HG03103 (cell line): ENCODE data around the gene SCAF8.
"Not testable (repeated sequence)": the region's sequence is repeated elsewhere in the genome, so short reads cannot be mapped to it uniquely, and the experiment has no call there.

ENCODE experiments used
- ATAC-seq: cut with Tn5 transposase; IDR thresholded peaks from one replicate; pipeline ENCODE4 v1.9.1; 2021; ENCODE audit warnings: low read depth; ENCODE audit not compliant: unreplicated experiment

The SCAF8 gene, protein sequence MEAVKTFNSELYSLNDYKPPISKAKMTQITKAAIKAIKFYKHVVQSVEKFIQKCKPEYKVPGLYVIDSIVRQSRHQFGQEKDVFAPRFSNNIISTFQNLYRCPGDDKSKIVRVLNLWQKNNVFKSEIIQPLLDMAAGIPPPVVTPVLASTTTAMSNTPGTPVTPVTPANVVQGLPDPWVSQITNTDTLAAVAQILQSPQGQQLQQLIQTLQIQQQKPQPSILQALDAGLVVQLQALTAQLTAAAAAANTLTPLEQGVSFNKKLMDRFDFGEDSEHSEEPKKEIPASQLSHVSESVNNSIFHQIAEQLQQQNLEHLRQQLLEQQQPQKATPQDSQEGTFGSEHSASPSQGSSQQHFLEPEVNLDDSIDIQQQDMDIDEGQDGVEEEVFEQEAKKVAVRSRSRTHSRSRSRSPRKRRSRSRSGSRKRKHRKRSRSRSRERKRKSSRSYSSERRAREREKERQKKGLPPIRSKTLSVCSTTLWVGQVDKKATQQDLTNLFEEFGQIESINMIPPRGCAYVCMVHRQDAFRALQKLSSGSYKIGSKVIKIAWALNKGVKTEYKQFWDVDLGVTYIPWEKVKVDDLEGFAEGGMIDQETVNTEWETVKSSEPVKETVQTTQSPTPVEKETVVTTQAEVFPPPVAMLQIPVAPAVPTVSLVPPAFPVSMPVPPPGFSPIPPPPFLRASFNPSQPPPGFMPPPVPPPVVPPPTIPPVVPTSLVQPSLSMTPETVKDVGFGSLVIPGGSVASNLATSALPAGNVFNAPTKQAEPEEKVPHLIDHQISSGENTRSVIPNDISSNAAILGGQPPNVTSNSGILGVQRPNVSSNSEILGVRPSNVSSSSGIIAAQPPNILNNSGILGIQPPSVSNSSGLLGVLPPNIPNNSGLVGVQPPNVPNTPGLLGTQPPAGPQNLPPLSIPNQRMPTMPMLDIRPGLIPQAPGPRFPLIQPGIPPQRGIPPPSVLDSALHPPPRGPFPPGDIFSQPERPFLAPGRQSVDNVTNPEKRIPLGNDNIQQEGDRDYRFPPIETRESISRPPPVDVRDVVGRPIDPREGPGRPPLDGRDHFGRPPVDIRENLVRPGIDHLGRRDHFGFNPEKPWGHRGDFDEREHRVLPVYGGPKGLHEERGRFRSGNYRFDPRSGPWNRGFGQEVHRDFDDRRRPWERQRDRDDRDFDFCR (N-terminal part only)

DNA sequence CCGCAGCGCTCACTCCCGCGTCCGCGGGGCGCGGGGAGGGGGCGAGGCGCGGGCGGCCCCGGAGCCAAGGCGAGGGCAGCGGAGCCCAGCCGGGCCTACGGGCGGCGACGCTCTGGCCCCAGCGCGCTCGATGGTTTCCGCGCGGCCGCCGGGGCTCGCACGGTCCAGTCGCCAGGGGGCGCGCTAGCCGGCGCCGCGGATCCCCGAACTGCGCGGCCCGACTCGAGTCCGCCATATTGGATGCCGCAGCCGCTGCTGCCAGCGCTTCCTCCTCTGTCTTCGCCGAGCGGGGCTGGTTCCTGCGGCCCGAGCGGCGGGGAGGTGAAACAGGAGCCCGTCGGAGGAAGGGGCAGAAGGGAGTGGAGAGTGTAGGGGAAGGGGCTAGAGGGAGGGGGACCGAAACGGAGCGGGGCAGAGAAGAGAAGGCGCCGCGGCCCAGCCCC, at the start of gene SCAF8:
TSS of gene SCAF8 (plus strand) at position 234 of the 443 bp plus-strand sequence. CDS start 485 bp downstream, outside the sequence.
- peak; percentile 72 for ATAC-seq

DNA sequence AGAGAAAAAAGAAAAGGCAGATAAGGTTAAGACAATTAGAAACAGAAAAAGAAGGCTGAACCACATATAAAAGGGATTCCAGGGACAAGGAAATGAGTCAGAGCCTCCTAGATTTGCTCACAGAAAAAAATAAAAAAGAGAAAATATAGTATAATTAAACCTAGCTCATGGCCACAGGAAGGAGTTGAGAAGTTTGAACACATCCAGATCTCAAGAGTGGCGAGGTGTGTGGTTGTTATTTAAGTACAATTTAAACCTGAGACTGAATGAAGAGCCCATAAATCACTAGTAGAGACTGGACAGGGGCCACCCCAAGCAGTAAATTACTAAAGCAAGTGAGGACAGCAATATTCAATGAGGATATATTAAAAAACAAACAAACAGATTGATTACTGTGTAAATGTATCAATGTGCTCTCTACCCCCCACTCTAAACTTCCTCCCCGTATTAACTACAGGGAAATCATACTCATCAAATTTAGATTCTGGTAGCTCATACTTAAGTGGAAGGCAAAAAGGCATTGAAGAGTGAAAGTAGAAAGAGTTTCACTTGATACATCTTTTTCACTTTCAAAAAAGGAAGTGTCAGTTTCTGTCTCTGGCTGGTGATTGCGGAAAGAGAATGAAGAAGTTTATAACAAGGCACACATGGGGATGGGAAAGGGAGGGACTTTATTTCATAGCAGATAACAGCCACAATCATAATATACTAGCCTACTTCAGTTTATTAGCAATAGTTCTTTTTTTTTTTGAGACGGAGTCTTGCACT, 49.3 kb upstream of the SCAF8 start:
- ATAC-seq: peak; percentile 94

DNA sequence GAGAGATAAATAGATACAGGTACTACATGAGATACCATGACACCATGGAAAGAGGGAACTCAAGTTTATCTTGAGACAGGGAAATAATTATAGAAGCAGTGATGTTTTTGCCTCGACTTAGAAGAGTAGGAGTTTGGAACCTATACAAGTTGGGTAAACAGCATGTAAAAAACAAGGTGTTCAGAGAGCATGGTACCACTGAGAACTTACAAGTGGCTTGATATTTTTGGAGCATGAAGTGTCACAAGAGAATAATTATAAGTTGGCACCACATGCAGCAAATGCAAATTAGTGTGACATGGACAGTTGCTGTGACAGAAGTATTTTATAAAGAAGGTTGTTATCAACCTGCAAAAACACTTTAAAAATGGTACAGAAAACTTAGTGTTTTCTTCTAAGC, 47.1 kb upstream of the SCAF8 start:
- no peak for ATAC-seq

DNA sequence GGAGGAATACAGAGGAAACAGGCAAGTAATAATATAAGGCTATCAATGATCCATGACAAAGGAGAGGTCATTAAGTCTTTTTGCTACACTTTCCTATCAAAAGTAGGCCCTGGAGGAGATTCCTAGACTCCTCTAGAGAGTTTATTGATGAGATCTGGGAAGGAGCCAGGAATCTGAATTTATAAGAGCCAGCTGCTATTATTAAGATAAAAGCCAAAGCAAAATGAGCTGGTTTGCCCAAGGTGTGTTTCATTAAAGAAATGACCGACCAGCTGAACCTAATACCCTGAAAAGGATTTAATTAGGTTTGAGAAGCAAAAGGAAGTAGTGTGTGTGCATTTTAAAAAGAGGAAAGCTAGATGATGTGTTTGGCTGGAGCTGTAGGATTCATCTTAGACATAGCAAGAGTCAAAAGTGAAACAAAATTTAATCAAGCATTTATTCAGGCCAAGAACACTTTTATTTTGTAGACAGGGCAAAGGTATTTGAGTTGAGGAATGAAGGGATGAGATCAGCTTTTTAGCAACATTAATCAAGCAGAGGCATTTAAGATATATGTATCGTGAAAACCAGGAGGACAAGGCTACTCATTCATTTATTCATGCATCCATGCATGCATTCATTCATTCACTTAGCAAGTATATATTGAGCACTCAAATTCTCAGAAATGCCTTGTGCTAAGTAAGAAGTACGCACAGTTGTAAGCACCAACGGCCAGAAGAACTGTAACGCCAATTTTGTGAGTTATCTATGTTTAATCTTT, 43.5 kb upstream of the SCAF8 start:
- no peak for ATAC-seq

DNA sequence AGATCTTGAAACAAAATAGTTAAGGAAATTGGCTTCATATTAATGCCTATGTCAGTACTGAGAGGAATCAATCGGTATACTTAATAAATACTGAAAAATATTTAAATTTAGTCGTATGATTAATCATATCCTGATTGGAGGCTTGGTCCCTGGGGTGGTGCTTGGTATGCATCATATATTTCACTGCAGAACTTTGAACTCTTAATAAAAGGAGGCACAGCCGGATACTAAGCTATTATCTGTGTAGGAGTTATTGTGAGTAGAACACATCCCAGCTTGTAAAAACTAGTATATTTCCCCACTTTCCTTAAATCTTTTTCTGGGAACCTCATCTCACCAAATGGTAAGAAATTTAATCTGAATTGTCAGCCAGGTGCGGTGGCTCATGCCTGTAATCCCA, 42.4 kb upstream of the SCAF8 start:
- ATAC-seq: no peak

DNA sequence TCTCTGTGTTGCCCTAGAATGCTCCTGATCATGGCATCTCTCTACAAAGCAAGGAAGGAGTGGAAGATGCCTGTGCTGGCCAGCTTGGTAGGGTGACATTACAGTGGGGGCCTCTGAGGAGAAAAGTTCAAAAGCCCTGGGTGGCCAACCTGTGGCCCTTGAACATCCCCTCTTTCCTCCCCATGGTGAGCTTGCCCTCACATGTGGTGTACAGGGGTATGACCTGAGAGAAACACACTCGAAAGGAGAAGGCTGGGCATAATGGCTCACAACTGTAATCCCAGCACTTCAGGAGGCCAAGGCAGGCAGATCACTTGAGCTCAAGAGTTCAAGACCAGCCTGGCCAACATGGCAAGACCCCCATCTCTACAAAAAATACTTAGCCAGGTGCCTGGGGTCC, 36.6 kb upstream of the SCAF8 start:
- no peak for ATAC-seq

DNA sequence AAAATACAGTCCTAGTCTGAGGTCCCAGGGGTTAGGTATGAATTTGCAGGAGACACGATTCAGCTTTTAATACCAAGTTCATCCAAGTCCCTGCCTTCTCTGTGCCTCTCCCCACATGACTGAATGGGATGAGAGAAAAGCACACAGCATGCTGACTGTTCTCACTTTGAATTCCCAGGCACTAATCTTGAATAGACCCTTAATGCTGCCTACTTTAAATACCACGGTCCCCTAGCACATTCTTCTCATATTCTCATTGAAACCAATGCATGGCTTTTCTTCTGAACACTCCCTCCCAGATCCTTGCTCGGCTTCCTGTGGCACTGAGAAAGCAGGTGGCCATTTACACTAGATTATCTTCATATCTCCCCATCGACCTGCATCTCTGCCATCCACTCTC, 30.1 kb upstream of the SCAF8 start:
- ATAC-seq: no peak

DNA sequence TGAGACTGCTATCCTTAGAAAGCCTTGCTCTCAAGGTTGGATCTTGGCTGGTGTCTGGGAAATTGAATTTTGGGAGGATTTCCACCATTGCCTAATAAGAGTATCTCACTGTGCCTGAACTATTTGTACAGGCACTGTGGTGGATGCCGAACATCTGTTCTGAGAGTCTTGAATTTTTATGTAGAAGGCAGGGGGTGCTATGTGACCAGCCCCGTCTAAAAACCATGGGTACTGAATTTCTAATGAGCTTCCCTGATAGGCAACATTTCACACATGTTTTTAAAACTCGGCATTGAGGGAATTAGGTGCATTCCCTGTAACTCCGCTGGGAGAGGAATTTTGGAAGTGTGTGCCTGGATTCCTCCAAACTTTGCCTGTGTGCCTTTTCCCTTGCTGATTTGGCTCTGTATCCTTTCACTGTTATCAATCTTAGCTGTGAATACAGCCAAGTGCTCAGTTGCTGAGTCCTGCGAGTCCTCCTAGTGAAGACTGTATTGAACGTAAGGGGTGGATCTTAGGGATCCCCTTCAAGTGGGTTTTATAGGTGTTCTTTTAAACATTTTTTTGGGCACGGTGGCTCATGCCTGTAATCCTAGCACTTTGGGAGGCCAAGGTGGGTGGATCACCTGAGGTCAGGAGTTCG, 27.6 kb upstream of the SCAF8 start:
- no peak for ATAC-seq

DNA sequence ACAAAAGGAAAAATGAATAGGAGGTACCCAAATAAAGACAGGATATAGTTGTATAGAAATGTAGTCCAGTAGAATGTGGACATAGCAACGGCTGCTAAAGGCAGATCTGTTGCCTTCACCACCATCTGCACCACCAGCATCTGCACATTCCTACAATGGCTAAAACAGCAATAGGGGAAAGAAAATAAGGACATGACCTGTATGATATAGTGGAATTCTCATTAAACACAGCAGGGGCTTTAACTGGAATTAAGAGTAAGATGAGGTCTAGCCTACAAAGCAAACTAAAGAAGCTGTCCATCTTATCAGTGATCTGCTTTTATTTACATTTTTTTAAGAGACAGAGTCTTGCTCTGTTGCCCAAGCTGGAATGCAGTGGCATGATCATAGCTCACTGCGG, 26.8 kb upstream of the SCAF8 start:
- ATAC-seq: no peak

DNA sequence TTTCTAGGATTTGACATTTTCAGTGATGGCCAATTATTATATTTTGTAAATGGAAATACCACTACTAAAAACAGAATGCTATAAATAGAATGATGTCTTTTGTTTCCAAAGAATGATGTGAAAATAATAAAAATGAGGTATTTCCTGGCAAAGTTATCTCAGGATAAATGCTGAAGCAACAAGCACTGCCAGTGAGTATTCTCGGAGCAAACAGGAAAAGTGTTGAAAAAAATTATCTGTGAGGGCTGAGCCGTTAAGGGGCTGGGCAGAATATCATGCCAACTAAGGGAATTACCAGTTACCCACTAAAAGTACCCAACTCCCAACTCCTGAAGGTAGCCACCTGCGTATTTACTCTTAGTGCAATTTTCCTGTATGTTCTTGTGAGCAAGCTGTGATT, 23.6 kb upstream of the SCAF8 start:
- ATAC-seq: no peak

DNA sequence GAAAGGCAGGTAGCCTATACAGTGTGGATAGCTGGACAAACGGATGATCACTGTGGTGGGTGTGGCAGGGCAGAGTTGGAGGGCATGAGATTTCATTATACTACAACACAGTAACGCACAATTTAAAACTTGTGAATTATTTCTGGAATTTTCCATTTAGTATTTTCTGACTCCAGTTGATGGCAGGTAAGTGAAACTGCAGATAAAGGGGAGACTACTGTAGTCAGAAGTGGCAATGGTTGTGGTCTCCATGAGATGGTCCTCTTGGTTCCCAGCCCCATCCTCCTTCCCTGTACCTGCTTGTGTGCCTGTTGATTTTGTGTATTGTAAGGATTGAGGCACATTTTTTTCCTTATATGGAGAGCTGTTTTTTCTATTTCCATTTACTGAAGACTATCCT, 22.5 kb upstream of the SCAF8 start:
- no peak for ATAC-seq

DNA sequence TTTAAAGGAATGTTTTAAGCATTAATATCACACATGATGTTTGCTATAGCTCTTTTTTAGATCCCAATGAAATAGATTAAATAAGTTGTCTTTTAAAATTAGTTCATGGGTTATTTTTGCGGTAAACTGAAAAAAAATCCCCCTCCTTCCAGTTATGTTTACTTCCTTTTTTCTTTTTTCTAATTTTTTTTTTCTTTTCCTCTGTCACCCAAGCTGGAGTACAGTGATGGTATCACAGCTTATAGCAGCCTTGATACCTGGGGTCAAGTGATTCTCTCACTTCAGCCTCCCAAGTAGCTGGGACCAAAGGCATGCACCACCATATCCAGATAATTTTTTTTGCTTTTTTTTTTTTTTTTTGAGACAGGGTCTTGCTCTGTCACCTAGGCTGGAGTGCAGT, 17.8 kb upstream of the SCAF8 start:
- no peak for ATAC-seq

DNA sequence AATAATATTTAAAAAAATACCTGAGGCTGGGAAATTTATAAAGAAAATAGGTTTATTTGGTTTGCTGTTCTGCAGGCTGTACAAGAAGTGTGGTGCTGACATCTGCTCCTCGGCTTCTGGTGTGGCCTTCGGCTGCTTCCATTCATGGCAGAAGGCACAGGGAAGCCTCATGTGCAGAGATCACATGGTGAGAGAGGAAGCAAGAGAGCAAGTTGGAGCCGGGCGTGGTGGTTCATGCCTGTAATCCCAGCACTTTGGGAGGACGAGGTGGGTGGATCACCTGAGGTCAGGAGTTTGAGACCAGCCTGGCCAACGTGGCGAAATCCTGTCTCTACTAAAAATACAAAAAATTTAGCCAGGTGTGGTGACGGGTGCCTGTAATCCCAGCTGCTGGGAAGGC, 16.9 kb upstream of the SCAF8 start:
- ATAC-seq: not testable (repeated sequence)

DNA sequence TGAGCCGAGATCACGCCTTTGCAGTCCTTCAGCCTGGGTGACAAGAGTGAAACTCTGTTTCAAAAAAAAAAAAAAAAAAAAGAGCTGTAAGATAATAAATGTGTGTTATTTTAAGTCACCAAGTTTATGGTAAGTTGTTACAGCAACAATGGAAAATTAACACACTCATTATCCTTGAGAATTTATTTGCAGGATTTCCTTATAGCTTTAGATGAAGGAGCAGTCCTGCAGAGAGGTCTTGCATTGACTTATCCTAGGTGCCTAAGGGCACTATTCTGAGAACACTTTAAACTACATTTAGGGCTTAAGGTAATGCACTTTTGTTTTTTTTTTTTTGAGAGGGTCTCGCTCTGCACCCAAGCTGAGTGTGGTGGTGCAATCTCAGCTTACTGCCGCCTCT, 13.8 kb upstream of the SCAF8 start:
- ATAC-seq: no peak

DNA sequence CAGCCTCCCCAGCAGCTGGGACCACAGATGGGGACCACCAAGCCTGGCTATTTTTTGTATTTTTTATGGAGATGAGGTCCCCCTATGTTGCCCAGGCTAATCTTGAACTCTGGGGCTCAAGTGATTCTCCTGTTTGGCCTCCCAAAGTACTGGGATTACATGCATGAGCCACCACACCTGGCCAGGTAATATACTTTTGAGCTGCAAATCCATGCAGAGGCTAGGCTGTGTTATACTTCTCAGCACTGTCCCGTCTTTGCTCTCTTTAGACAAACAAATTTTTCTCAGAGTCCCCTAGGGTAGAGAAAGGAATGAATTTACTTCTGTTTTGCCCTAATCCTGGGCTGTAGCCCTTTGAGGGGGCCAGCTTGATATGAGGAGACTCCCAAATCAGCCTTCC, 13.4 kb upstream of the SCAF8 start:
- no peak for ATAC-seq

DNA sequence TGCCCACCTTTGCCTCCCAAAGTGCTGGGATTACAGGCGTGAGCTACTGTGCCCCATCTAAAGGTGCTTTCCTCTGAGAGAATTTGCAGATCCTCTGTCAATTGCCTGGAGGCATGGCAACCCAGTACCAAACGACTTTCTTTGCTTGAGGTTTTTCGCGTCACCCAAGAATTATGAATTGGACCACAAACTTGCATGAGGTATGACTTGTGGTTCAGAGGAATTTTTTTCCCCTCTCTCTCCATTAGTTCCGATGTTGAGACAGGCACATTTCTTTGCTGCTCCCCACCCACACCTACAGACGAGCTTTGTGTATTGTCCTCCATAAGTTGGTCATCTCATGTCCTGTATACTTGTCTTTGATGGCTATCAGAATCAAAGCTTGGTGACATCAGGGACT, 11.8 kb upstream of the SCAF8 start:
- ATAC-seq: no peak

DNA sequence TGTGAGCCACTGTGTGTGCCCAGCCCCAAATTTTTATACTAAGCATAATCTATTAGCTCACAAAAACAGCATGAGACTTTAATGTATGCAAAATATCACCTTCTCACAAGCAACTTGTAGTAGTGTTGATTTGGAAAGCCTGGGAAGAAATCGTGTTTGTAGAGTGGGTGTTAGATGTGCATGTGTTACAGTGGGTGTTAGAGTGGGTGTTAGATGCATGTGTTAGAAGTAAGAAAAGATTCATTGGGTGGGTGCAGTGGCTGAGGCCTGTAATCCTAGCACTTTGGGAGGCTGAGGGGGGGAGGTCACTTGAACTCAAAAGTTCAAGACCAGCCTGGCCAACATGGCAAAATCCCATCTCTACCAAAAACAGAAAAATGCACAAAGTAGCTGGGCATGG, 6.3 kb upstream of the SCAF8 start:
- ATAC-seq: no peak

DNA sequence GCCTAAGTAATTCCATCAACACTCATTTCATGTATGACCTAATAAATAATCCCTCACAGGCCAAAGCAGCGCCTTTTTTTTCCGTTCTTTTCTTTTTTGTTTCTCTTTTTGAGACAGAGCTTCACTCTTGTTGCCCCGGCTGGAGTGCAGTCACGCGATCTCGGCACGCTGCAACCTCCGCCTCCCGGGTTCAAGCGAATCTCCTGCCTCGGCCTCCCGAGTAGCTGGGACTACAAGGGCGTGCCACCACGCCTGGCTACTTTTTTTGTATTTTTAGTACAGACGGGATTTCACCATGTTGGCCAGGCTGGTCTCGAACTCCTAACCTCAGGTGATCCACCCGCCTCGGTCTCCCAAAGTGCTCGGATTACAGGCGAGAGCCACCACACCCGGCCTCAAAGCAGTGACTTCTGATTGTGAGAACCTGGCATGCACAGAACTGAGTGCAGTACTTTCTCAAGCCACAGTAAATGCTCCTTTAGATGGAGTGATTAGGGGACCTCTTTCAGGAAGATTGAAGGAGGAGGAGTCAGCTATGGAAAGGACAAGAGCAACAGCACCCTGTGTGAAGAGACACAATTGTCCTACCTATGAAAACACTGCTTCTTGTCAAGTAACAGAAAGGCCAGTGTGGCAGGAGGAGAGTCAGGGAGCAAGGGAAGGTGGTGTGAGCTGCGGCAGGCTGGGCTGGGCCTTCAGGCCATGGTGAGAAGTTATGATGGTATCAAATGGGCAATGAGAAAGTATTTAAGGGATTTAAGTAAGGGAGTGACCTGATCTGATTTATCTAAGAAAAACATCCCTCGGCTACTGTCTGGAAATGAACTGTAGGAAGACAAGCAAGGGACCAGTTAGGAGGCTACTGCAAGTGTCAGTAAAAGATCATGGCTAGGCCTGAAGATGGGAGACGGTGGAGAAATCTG, 1.7 kb upstream of the SCAF8 start:
- no peak for ATAC-seq
